ENCODE data around the gene FAM13A.
"Not testable (repeated sequence)": the region's sequence is repeated elsewhere in the genome, so short reads cannot be mapped to it uniquely, and the experiment has no call there.

Gene FAM13A

GRCh38 chr4:89001647-89002445 lies 55.1 kb downstream of the FAM13A start:
- DNase-seq (ENCODE audit: insufficient read length, low spot score): no peak
- no peak for FAIRE-seq

GRCh38 chr4:89000844-89001360 lies 56.1 kb downstream of the FAM13A start:
- FAIRE-seq (no peak), DNase-seq (ENCODE audit: insufficient read length, low spot score) (peak; percentile 5)

GRCh38 chr4:89000382-89000781 lies 56.6 kb downstream of the FAM13A start:
- no peak for FAIRE-seq
- no peak for DNase-seq (ENCODE audit: insufficient read length, low spot score)

GRCh38 chr4:88999392-88999930 lies 57.5 kb downstream of the FAM13A start:
- no peak for FAIRE-seq
- DNase-seq (ENCODE audit: insufficient read length, low spot score): no peak

GRCh38 chr4:88998891-88999290 lies 58.1 kb downstream of the FAM13A start:
- FAIRE-seq (no peak), DNase-seq (ENCODE audit: insufficient read length, low spot score) (no peak)

- no peak for FAIRE-seq
- no peak for DNase-seq (ENCODE audit: insufficient read length, low spot score)
Observed at GRCh38 chr4:88998001-88998400, 59.0 kb downstream of the FAM13A start.

GRCh38 chr4:88995874-88996273 lies 61.1 kb downstream of the FAM13A start:
- no peak for DNase-seq (ENCODE audit: insufficient read length, low spot score)
- no peak for FAIRE-seq

- not testable (repeated sequence) for FAIRE-seq; DNase-seq (ENCODE audit: insufficient read length, low spot score)
Observed at GRCh38 chr4:88995257-88995656, 61.7 kb downstream of the FAM13A start.

- DNase-seq (ENCODE audit: insufficient read length, low spot score): no peak
- FAIRE-seq: no peak
Observed at GRCh38 chr4:88993246-88993645, 63.7 kb downstream of the FAM13A start.

- FAIRE-seq (no peak), DNase-seq (ENCODE audit: insufficient read length, low spot score) (no peak)
Observed at GRCh38 chr4:88991746-88992145, 65.2 kb downstream of the FAM13A start.

GRCh38 chr4:88989990-88990389 lies 67.0 kb downstream of the FAM13A start:
- FAIRE-seq (no peak), DNase-seq (ENCODE audit: insufficient read length, low spot score) (no peak)

- DNase-seq (ENCODE audit: insufficient read length, low spot score) (no peak), FAIRE-seq (no peak)
Observed at GRCh38 chr4:88985088-88985773, 71.8 kb downstream of the FAM13A start.

- DNase-seq (ENCODE audit: insufficient read length, low spot score) (no peak), FAIRE-seq (no peak)
Observed at GRCh38 chr4:88982757-88983156, 74.2 kb downstream of the FAM13A start.

- FAIRE-seq (no peak), DNase-seq (ENCODE audit: insufficient read length, low spot score) (no peak)
Observed at GRCh38 chr4:88981993-88982392, 75.0 kb downstream of the FAM13A start.

- no peak for DNase-seq (ENCODE audit: insufficient read length, low spot score)
- no peak for FAIRE-seq
Observed at GRCh38 chr4:88981556-88981955, 75.4 kb downstream of the FAM13A start.

GRCh38 chr4:88979276-88979675 lies 77.7 kb downstream of the FAM13A start:
- FAIRE-seq: no peak

GRCh38 chr4:88976775-88977035 lies 80.3 kb downstream of the FAM13A start:
- DNase-seq (ENCODE audit: insufficient read length, low spot score) (no peak), FAIRE-seq (no peak)

More at GRCh38 chr4:88979276-88979675, 77.7 kb downstream of the FAM13A start:
- no peak for DNase-seq (ENCODE audit: insufficient read length, low spot score)

- FAIRE-seq: no peak
- DNase-seq (ENCODE audit: insufficient read length, low spot score): no peak
Observed at GRCh38 chr4:88975958-88976774, 80.8 kb downstream of the FAM13A start.

GRCh38 chr4:88971536-88971935 lies 85.4 kb downstream of the FAM13A start:
- FAIRE-seq (no peak), DNase-seq (ENCODE audit: insufficient read length, low spot score) (no peak)

GRCh38 chr4:88969746-88970145 lies 87.2 kb downstream of the FAM13A start:
- no peak for FAIRE-seq

GRCh38 chr4:88969271-88969670 lies 87.7 kb downstream of the FAM13A start:
- no peak for FAIRE-seq
- DNase-seq (ENCODE audit: insufficient read length, low spot score): no peak

More at GRCh38 chr4:88969746-88970145, 87.2 kb downstream of the FAM13A start:
- DNase-seq (ENCODE audit: insufficient read length, low spot score): no peak

Measured in HTR-8/SVneo (cell line).